DMS53 (cell line): ENCODE measurements around the gene CFAP46.

Experiments used
- DNase-seq: peaks from one replicate; lab custom pipeline; 2025; lab: John Stamatoyannopoulos, UW

CFAP46 gene

GRCh38 chr10:132880128-132880981, 62.0 kb downstream of the CFAP46 start:
- DNase-seq = no peak

- DNase-seq = no peak
Observed at GRCh38 chr10:132879408-132880127, 62.8 kb downstream of the CFAP46 start.

DNA sequence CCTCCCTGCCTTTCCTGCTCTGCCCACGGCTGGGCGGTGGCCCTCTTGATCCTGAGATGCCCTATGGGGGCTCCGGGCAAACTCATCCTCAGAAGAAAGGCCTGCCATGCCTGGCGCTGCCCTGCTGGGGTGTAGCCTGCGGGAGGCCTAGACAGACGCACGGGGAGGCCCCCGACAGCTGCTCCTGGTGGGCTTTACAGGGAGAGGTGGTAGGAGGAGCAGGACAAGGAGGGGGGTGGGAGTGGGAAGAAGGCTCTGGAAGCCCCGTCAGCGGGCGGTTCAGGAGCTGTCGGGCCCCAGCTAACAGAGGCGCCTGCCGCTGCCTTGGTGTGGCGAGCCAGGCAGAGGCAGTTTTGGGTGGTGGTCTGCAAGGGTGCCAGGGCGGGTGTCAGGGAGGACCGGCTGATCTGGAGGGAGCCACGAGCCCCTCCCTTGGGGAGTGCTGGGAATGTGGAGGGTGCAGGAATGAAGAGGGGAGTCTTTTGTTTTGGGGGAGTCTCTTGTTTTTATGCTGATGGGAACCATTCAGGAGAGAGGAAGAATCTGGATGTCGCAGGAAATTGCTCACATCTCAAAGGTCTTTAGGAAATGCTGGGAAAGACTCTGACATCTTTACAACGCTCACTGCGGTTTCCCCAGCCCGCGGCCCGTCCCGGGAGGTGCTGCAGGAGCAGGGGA, 63.5 kb downstream of the CFAP46 start:
- no peak for DNase-seq

GRCh38 chr10:132878091-132878729, 64.2 kb downstream of the CFAP46 start:
- no peak for DNase-seq

DNA sequence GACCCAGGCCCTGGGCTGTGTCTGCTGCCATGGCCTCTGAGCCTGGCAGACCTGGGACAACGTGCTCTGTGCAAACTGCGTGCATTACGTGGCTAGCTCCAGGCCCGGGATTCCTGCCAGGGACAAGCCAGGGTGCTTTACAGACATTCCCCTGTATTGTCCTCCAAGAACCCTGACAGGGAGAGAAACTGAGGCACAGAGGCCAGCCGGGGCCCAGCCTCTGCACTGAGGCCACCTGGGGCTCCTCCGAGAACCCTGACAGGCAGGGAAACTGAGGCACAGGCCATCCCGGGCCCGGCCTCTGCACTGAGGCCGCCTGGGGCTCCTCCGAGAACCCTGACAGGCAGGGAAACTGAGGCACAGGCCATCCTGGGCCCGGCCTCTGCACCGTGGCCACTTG, 64.9 kb downstream of the CFAP46 start:
- DNase-seq = no peak

DNA sequence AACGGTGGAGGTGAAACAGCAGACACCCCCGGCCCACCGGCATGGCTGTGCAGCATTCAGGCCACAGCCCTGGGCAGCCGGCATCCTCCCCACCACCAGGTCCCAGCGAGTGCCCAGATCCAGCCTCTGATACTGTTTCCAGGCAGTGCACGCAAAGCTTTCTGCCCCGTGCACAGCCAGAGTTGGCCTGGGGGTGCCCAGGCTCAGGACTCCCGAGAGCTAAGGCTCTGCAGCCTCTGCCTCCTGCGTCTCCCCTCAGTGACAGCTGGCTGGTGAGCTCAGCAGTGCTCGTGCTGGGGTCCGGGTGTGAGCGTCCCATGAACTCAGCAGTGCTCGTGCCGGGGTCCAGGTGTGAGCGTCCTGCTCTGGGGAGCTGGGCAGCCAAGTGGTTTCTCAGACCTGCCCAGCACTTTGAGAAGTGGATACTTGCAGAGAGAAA, 65.4 kb downstream of the CFAP46 start:
- DNase-seq = no peak

DNA sequence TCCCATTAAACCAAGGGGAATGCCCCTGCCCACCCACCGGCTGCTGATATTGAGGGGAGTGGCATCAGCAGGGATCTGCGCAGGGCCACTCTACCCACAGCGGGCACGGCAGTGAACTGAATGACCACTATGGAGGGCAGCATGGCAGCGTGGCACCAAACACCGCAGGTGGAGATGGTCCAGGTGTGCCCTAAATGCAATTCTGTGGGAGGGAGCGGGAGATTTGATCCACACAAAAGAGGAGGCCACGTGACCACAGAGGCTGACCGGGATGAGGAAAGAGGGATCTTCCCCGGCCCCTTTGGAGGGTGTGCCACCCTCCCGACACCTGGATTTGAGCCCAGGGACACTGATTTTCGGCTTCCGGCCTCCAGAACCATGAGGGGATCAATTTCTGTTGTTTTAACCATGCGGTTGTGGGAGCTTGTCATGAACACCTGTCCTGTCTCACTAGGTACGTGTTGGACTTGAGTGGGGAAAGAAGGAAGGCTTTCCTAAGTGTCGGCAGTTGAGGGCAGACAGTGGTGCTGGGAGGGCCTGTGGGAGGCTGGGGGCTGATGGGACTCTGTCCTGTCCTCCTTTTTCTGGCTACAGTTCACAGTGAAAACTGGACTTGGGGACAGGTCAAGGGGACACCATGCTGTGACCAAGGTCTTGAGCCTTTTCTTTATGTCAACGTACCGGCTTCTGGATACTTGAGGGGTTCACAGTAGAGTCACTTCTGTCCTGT, 66.1 kb downstream of the CFAP46 start:
- DNase-seq = no peak

DNA sequence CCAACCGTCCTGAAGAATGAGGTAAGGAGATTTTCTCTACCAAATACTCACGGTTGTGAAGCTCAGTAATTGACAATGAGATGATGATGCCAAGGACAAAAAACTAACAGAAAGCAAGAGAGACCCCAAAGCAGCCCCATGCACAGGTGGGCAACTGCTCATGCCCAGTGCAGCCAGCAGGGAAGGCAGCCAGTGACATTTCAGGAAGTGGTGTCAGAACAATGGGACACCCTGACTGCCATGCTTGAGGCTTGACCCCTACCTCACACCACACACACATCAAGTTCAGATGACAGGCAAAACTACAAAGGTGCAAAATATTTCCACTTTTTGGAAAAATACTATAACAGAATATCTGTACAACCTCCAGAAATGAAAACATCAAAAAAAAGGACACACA, 66.9 kb downstream of the CFAP46 start:
- no peak for DNase-seq

DNA sequence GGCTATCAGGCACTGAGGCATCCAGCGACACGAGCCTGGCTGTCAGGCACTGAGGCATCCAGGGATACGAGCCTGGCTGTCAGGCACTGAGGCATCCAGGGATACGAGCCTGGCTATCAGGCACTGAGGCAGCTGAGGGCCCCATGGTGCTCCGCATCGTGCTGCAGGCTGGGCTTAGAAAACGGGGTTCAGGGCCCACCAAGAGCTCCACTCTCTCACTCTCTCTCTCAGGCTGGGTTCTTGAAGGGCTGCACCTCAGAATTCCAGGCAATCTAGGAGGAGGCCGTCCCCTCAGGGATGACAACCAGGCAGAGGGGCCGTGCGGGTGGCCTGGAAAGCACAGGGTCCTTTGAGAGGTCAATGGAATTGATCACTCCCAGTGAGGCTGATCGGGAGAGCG, 69.0 kb downstream of the CFAP46 start:
- DNase-seq = no peak

DNA sequence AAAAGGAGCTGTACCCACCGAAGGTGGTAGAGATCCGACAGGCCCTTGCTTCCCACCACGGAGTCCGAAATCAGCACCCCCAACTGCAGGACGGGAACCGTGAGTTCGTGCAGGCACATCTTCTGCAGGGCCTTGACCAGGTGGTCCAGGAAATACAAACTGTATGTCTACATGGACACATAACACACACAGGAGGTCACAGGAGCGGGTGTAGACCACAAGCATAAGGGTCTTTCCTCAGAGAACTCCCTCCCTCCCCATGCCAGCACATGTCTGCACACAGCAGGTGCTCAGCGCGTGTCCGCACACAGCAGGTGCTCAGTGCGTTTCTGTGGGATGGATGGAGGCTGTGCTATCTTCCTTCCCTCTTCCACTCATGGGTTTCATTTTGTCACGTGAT, 69.7 kb downstream of the CFAP46 start:
- no peak for DNase-seq

DNA sequence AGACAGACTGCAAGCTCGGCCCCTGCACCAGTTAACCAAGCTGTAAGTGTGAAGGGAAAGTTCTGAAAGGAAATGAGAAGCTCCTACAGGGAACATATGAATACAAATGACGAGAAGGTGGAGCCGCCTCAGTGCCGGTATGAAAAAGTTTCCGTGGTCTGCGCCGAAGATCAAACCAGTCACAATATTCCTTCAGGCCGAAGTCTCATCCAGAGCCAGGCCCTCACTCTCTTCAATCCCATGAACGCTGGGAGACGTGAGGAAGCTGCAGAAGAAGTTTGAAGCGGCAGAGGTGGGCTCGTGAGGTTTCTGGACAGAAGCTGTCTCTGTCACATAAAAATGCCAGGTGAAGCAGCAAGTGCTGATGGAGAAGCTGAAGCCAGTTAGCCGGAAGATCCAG, 71.9 kb downstream of the CFAP46 start:
- DNase-seq = no peak

DNA sequence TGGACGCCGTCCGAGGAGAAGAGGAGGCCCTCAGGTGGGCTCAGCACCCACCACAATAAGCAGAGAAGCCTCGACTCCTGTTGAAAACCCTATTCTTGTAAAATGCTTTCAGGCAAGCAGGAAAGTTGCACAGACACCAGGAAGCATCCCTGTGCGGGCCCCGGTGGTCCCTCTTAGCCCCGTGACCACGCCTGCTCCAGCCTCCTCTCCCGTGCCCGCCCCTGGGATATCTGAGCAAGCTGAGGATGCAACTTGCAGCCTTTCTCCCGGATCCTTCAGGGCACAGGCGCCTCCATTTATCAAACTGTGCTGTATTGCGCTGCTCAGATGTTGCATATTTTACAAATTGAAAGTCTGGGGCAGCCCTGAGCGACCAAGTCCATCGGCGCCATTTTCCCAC, 72.7 kb downstream of the CFAP46 start:
- no peak for DNase-seq

DNA sequence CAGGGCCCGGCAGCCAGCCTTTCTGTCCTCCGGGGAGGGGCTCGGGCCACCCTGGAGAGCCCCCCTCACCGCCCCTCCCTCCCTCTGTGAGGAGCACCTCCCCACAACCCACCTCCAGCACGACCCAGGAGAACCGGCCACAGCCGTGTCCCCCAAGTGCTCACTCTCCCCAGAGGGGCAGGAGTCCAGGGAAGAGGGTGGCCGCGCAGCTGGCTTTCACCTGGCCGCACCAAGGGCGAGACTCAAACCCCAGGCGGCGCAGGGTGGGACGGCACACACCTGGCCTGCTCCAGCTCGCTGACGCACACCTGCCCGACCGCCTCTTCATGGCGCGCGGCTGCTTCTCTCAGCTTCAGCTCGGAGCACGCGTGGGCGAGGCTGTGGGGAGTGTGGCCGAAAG, 73.4 kb downstream of the CFAP46 start:
- DNase-seq = no peak

- no peak for DNase-seq
Observed at GRCh38 chr10:132867801-132868644, 74.3 kb downstream of the CFAP46 start.

DNA sequence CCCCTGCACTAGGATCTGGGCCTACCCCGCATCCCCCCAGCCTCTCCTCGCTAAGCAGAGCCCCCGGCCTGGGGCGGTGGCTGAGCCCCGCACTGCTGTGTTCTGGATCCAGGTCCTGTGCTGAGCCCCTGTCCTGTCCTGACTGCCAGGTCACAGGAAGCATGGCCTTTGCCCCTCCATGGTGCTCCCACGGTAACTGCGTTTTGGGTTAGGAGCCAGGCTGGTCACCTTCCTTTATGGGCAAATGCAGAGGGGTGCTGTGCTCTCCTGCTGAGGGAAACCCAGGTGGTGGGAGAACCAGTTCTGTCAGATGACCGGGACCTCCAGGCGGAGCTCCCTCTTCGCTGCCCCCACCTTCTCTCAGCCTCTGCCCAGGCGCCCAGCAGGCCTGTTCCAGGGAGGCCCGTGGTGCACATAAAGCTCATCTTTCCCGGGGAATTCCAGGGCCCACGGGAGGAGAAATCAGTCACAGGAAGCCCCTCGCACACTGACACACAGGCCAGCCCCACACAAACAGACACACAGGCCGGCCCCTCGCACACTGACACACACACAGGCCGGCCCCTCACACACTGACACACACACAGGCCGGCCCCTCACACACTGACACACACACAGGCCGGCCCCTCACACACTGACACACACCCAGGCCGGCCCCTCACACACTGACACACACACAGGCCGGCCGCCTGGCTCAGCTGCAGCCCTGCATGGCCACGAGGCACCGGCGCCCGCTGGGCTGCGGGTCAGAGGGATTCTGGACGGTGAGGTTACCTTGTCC, 75.6 kb downstream of the CFAP46 start:
- DNase-seq = no peak

DNA sequence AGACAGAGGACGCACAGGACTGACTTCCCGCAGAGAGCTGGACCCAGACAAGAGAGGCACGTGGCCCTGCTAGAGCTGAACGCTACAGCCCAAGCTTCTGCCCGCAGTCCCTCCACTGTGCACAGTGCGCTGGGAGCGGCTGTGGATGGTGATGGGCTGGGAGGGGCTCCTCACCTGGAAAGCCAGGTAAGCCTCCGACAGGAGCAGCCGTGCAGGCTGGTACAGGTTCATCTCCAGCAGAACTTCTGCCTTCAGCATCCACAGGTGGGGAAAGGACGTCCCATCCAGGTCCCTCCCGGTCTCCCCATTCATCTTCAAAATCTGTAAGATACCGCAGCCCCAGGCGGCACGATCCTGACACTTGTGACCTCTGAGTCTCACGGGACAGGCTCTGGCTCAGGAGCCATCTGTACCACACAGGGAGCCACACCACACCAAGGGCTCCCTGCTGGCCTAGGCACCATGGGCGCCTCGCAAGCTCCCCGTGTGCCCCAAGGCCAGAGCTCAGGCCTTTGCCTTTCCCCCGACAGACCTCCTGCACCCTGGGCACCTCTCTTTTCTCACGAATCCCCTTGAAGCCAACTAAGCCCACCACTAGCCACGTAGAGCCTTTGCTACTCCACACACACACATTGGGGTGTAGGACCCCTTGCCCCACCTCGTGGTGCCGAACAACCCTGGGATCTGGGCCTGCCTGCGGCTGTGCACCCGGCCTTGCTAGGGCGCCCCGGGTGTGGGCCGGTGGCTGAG, 76.3 kb downstream of the CFAP46 start:
- DNase-seq = no peak

- DNase-seq = no peak
Observed at GRCh38 chr10:132865171-132865631, 77.2 kb downstream of the CFAP46 start.

- DNase-seq = no peak
Observed at GRCh38 chr10:132862485-132863420, 79.6 kb downstream of the CFAP46 start.
